Activated T-helper 17 cell treated with anti-CD3 and anti-CD28 coated beads, Interleukin-2, amount 50 U/mL, for 72 hours (primary cell): Measurements from ENCODE around the gene NBEAL1. TPM values are rescaled to one million over a fixed set of nuclear protein-coding genes. Genes with fewer than 3 reads are reported as not detected.
"Not testable (repeated sequence)": the region's sequence is repeated elsewhere in the genome, so short reads cannot be mapped to it uniquely, and the experiment has no call there.

Source experiments
- ATAC-seq: fragments of 150-1000 bp; cut with Tn5 transposase; replicated peaks from 2 replicates; pipeline ENCODE4 v1.10.0; 2021; ENCODE audit warnings: mild to moderate bottlenecking, moderate library complexity
- H3K27ac Mint-ChIP-seq: one replicate; pipeline ENCODE4 v1.8.0; 2022; ENCODE audit warnings: mixed read lengths
- H3K27me3 Mint-ChIP-seq: one replicate; pipeline ENCODE4 v1.8.0; 2022; ENCODE audit warnings: mixed read lengths
- H3K36me3 Mint-ChIP-seq: one replicate; pipeline ENCODE4 v1.8.0; 2022; ENCODE audit warnings: low read depth, mild to moderate bottlenecking, mixed read lengths
- H3K4me1 Mint-ChIP-seq: one replicate; pipeline ENCODE4 v1.8.0; 2022; ENCODE audit warnings: mixed read lengths
- H3K4me3 Mint-ChIP-seq: one replicate; pipeline ENCODE4 v1.8.0; 2022; ENCODE audit warnings: mild to moderate bottlenecking, mixed read lengths
- H3K9me3 Mint-ChIP-seq: one replicate; pipeline ENCODE4 v1.8.0; 2022; ENCODE audit warnings: mixed read lengths
- total RNA-seq, 2 donors: library from RNA; stranded (reverse); gene quantifications; one replicate each; pipeline ENCODE4 v1.2.3, GENCODE V29; 2022

The NBEAL1 gene
- total RNA-seq, 2 donors from 2014 or later = 16.1 to 31.2 TPM

DNA sequence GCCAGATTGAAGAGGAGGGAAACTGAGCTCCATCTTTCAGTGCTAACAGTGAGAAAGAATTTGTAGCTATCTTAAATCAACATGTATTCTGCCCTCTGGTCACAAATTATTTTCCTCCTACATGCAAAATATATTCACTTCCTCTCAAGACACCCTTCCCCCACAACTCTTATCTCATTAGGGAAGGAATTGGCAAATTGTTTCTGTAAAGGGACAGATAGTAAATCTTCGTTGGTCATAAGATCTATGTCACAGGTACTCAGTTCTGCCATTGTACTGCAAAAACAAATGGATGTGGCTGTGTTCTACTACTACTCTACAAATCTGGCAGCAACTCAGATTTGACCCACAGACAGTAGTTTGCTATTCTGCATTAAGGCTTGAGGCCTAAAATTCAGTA lies 171.2 kb downstream of the NBEAL1 start:
- Mint-ChIP-seq H3K4me1 (peaks cover 4% of the 10 kb centered on the region), H3K27me3 (no peaks in the 10 kb centered on the region), H3K4me3 (no peak overlapping the region), H3K27ac (no peak overlapping the region), H3K9me3 (peaks cover 3% of the 10 kb centered on the region), H3K36me3 (peaks cover 11% of the 10 kb centered on the region)
- no peak for ATAC-seq

- not testable (repeated sequence) for H3K9me3 Mint-ChIP-seq, H3K4me1 Mint-ChIP-seq, H3K27me3 Mint-ChIP-seq, H3K27ac Mint-ChIP-seq, H3K4me3 Mint-ChIP-seq, ATAC-seq
- peaks cover 18% of the 10 kb centered on the region for H3K36me3 Mint-ChIP-seq
Measured at GRCh38 chr2:203190547-203190946, 175.9 kb downstream of the NBEAL1 start.

GRCh38 chr2:203191026-203191425 lies 176.4 kb downstream of the NBEAL1 start:
- ATAC-seq, H3K4me1 Mint-ChIP-seq, H3K27ac Mint-ChIP-seq, H3K27me3 Mint-ChIP-seq, H3K9me3 Mint-ChIP-seq, H3K4me3 Mint-ChIP-seq: not testable (repeated sequence)
- H3K36me3 Mint-ChIP-seq = peaks cover 18% of the 10 kb centered on the region

GRCh38 chr2:203191961-203192360 lies 177.3 kb downstream of the NBEAL1 start:
- H3K27ac Mint-ChIP-seq = no peak overlapping the region
- peak; percentile 54 for ATAC-seq
- peaks cover 3% of the 10 kb centered on the region for H3K9me3 Mint-ChIP-seq
- peaks cover 18% of the 10 kb centered on the region for H3K36me3 Mint-ChIP-seq
- no peak overlapping the region for H3K4me3 Mint-ChIP-seq
- peaks cover 4% of the 10 kb centered on the region for H3K4me1 Mint-ChIP-seq
- no peaks in the 10 kb centered on the region for H3K27me3 Mint-ChIP-seq

DNA sequence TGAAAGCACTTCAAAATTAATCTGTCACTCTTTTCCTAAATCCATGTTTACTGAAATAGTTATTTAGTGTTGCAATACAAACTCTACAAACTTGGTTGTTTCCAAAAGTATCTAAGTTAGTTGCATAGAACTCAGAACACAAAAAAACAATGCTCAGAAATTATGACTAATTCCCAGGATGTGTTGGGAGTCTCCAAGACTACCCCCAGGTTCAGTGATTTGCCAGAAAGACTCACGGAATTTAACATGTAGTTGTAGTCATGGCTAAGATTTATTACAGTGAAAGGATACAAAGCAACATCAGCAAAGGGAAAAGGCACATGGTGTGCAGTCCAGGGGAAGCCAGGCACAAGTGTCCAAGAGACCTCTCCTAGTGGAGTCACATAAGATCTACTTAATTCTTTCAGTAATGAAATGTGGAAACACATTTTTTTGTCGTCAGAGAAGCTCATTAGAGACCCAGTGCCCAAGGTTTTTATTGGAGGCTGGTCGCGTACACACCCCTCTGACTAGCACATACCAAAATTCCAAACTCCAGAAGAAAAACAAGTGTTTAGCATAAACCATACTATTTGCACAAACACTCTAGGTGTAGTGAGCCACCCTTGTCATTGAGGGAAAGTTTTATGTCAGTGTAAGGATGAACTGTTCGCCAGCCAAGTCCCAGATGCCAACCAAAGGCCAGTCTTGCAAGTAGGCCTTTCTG lies 180.8 kb downstream of the NBEAL1 start:
- ATAC-seq = no peak
- H3K9me3 Mint-ChIP-seq = no peaks in the 10 kb centered on the region

GRCh38 chr2:203200866-203201265 lies 186.2 kb downstream of the NBEAL1 start:
- H3K27ac Mint-ChIP-seq = no peak overlapping the region

More for the DNA sequence above, 180.8 kb downstream of the NBEAL1 start:
- no peak overlapping the region for H3K4me3 Mint-ChIP-seq
- H3K36me3 Mint-ChIP-seq = peaks cover 12% of the 10 kb centered on the region
- H3K27me3 Mint-ChIP-seq = no peaks in the 10 kb centered on the region
- H3K4me1 Mint-ChIP-seq = no peaks in the 10 kb centered on the region
- no peak overlapping the region for H3K27ac Mint-ChIP-seq

GRCh38 chr2:203201426-203201825 lies 186.8 kb downstream of the NBEAL1 start:
- ATAC-seq = no peak
- Mint-ChIP-seq H3K4me3 (no peak overlapping the region), H3K9me3 (no peaks in the 10 kb centered on the region), H3K27me3 (no peaks in the 10 kb centered on the region), H3K27ac (no peak overlapping the region), H3K36me3 (no peaks in the 10 kb centered on the region), H3K4me1 (no peaks in the 10 kb centered on the region)

More at GRCh38 chr2:203200866-203201265, 186.2 kb downstream of the NBEAL1 start:
- ATAC-seq = no peak
- H3K36me3 Mint-ChIP-seq = no peaks in the 10 kb centered on the region
- H3K4me1 Mint-ChIP-seq = no peaks in the 10 kb centered on the region
- H3K9me3 Mint-ChIP-seq = no peaks in the 10 kb centered on the region
- H3K4me3 Mint-ChIP-seq = no peak overlapping the region
- H3K27me3 Mint-ChIP-seq = no peaks in the 10 kb centered on the region

DNA sequence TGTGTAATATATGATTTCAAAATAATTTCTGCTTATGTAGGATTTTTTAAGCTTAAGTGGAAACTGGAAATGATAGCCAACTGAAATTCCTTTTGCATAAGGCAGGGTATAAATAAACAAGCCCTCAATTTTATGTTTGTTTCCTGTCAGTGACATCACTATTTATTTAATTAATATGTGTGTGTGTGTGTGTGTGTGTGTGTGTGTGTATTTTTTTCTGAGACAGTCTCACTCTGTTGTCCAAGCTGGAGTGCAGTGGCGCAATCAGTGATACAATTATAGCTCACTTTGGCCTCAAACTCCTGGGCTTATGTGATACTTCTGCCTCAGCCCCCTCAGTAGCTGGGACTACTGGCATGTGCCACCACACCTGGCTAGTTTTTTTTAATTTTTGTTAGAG lies 194.9 kb downstream of the NBEAL1 start:
- H3K27me3 Mint-ChIP-seq = no peaks in the 10 kb centered on the region

GRCh38 chr2:203225423-203226039 lies 210.9 kb downstream of the NBEAL1 start:
- peaks cover 4% of the 10 kb centered on the region for H3K27me3 Mint-ChIP-seq
- H3K36me3 Mint-ChIP-seq = no peaks in the 10 kb centered on the region
- peak; percentile 60 for ATAC-seq
- no peaks in the 10 kb centered on the region for H3K4me1 Mint-ChIP-seq
- H3K9me3 Mint-ChIP-seq = no peaks in the 10 kb centered on the region
- H3K27ac Mint-ChIP-seq = no peak overlapping the region
- no peak overlapping the region for H3K4me3 Mint-ChIP-seq

More for the DNA sequence above, 194.9 kb downstream of the NBEAL1 start:
- Mint-ChIP-seq H3K36me3 (peaks cover 7% of the 10 kb centered on the region), H3K27ac (no peak overlapping the region), H3K4me3 (no peak overlapping the region), H3K9me3 (no peaks in the 10 kb centered on the region), H3K4me1 (peaks cover 4% of the 10 kb centered on the region)
- ATAC-seq = no peak

DNA sequence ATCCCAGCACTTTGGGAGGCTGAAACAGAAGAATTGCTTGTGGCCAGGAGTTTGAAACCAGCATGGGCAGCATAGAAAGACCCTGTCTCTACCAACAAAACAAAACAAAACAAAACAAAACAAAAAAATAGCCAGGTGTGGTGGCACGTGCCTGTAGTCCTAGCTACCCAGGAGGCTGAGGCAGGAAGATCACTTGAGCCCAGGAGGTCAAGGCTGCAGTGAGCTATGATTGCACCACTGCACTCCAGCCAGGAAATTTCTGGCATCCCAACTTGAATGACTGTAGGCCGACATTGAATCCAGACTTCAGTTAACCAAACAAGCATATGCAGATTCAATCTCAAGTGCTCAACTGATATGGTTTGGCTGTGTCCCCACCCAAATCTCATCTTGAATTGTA lies 215.0 kb downstream of the NBEAL1 start:
- H3K9me3 Mint-ChIP-seq, H3K4me1 Mint-ChIP-seq, H3K27me3 Mint-ChIP-seq, H3K27ac Mint-ChIP-seq, ATAC-seq, H3K36me3 Mint-ChIP-seq, H3K4me3 Mint-ChIP-seq: not testable (repeated sequence)

GRCh38 chr2:203237346-203238238 lies 222.9 kb downstream of the NBEAL1 start:
- no peak for ATAC-seq
- Mint-ChIP-seq H3K36me3 (peaks cover 31% of the 10 kb centered on the region), H3K9me3 (no peaks in the 10 kb centered on the region)

GRCh38 chr2:203238292-203238703 lies 223.6 kb downstream of the NBEAL1 start:
- ATAC-seq = peak; percentile 0
- Mint-ChIP-seq H3K9me3 (no peaks in the 10 kb centered on the region), H3K36me3 (peaks cover 38% of the 10 kb centered on the region), H3K4me3 (peak overlapping the region; percentile 90), H3K4me1 (peaks cover 20% of the 10 kb centered on the region), H3K27me3 (no peaks in the 10 kb centered on the region), H3K27ac (peak overlapping the region; percentile 96)

More at GRCh38 chr2:203237346-203238238, 222.9 kb downstream of the NBEAL1 start:
- peaks cover 14% of the 10 kb centered on the region for H3K4me1 Mint-ChIP-seq
- H3K27ac Mint-ChIP-seq = peak overlapping the region; percentile 96
- no peaks in the 10 kb centered on the region for H3K27me3 Mint-ChIP-seq
- peak overlapping the region; percentile 90 for H3K4me3 Mint-ChIP-seq

DNA sequence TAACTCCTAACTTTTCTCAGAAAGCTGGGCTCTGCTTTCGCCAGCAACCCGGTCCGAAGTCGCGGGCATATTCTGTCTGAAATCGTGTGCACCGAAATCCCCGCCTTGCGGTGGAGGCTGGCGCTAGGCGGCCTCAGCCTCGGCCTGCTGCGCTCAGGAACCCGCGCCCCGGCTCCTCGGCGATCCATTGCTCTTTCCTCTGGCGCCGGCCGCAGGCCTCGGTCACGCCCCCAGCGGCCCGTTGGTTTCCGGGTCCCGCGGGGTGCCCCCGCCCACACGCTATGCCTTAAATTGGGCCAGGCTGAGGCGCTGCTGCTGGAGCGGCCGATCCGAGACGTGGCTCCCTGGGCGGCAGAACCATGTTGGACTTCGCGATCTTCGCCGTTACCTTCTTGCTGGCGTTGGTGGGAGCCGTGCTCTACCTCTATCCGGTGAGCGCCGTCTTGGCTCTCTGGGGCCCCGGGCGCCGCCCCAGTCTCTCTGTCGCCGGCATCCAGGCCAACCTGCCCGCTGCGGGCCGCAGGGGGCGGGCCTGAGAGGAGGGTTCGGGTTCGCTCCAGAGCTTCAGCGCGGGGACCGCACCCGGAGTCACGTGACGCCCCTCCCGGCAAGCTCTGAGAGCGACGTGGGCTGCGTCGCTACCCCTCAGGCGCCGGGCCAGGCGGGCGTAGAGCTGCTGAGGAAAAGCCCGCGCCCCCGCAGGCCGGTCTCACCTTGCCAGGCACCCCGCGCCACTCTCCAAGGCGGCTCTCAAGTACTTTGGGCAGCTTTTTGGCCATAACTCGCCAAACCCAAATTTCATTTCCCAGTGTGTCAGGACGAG lies 224.2 kb downstream of the NBEAL1 start, which contains the start of gene CYP20A1:
Gene CYP20A1 (plus strand): TSS at position 315 of the 823 bp plus-strand sequence. CDS start 45 bp downstream, at position 360.
- ATAC-seq = peak; percentile 85
- Mint-ChIP-seq H3K27ac (peak within 1 kb of the TSS; percentile 96), H3K9me3 (no peaks in the 10 kb centered on the region), H3K36me3 (peaks cover 44% of the 10 kb centered on the region), H3K27me3 (no peaks in the 10 kb centered on the region), H3K4me3 (peak within 1 kb of the TSS; percentile 90), H3K4me1 (peaks cover 20% of the 10 kb centered on the region)

- ATAC-seq = no peak
- Mint-ChIP-seq H3K27me3 (no peaks in the 10 kb centered on the region), H3K36me3 (peaks cover 57% of the 10 kb centered on the region), H3K27ac (peak overlapping the region; percentile 96), H3K4me1 (peaks cover 20% of the 10 kb centered on the region), H3K4me3 (peak overlapping the region; percentile 90), H3K9me3 (no peaks in the 10 kb centered on the region)
Measured at GRCh38 chr2:203240491-203240890, 225.8 kb downstream of the NBEAL1 start.
